ENCODE measurements around the gene CSF1.

Gene CSF1

GRCh38 chr1:109884242-109884891 is 26.3 kb upstream of the CSF1 start:
- Histone ChIP-seq H3K4me3 (ENCODE audit: low read length) (no peak overlapping the region), H3K36me3 (replicated peaks; ENCODE audit: low read depth, low read length) (no peaks in the 10 kb centered on the region), H3K4me2 (ENCODE audit: low read length) (no peak overlapping the region), H3K27ac (ENCODE audit: low read length) (no peak overlapping the region), H4K20me1 (ENCODE audit: insufficient read depth, low read length) (no peaks in the 10 kb centered on the region), H3K4me1 (ENCODE audit: low read length) (peaks cover 25% of the 10 kb centered on the region), H3K79me2 (ENCODE audit: low read length) (no peaks in the 10 kb centered on the region), H3K9me3 (ENCODE audit: insufficient read depth, low read length) (no peaks in the 10 kb centered on the region), H3K27me3 (ENCODE audit: low read depth, low read length) (no peaks in the 10 kb centered on the region), H3K9ac (ENCODE audit: low read length) (no peak overlapping the region), H2AFZ (ENCODE audit: low read depth, low read length) (no peak overlapping the region)
- TF ChIP-seq CTCF (IDR thresholded peaks at IDR 0.05; ENCODE audit: low read depth, low read length) (no peak), EZH2phosphoT487 (IDR thresholded peaks at IDR 0.05; ENCODE audit: low read depth) (no peak)

- Histone ChIP-seq H3K27ac (ENCODE audit: low read length) (no peak overlapping the region), H3K36me3 (replicated peaks; ENCODE audit: low read depth, low read length) (no peaks in the 10 kb centered on the region), H3K4me1 (ENCODE audit: low read length) (peaks cover 25% of the 10 kb centered on the region), H3K9ac (ENCODE audit: low read length) (no peak overlapping the region), H3K27me3 (ENCODE audit: low read depth, low read length) (no peaks in the 10 kb centered on the region), H3K4me3 (ENCODE audit: low read length) (no peak overlapping the region), H3K4me2 (ENCODE audit: low read length) (no peak overlapping the region), H2AFZ (ENCODE audit: low read depth, low read length) (no peak overlapping the region), H3K79me2 (ENCODE audit: low read length) (no peaks in the 10 kb centered on the region), H3K9me3 (ENCODE audit: insufficient read depth, low read length) (no peaks in the 10 kb centered on the region), H4K20me1 (ENCODE audit: insufficient read depth, low read length) (no peaks in the 10 kb centered on the region)
- no peak for TF ChIP-seq EZH2phosphoT487 (IDR thresholded peaks at IDR 0.05; ENCODE audit: low read depth)
Observed at GRCh38 chr1:109885589-109885988, 25.1 kb upstream of the CSF1 start.

- Histone ChIP-seq H3K9ac (ENCODE audit: low read length) (peak overlapping the region; percentile 29; the same call in 1 of the 2 replicates), H3K4me1 (ENCODE audit: low read length) (peaks cover 29% of the 10 kb centered on the region), H2AFZ (ENCODE audit: low read depth, low read length) (no peak overlapping the region), H3K4me2 (ENCODE audit: low read length) (peak overlapping the region; percentile 82), H3K27ac (ENCODE audit: low read length) (peak overlapping the region; percentile 56), H3K4me3 (ENCODE audit: low read length) (peak overlapping the region; percentile 41), H4K20me1 (ENCODE audit: insufficient read depth, low read length) (no peaks in the 10 kb centered on the region), H3K36me3 (replicated peaks; ENCODE audit: low read depth, low read length) (no peaks in the 10 kb centered on the region), H3K79me2 (ENCODE audit: low read length) (no peaks in the 10 kb centered on the region), H3K9me3 (ENCODE audit: insufficient read depth, low read length) (no peaks in the 10 kb centered on the region), H3K27me3 (ENCODE audit: low read depth, low read length) (no peaks in the 10 kb centered on the region)
- no peak for TF ChIP-seq CTCF (IDR thresholded peaks at IDR 0.05; ENCODE audit: low read depth, low read length)
- TF ChIP-seq EZH2phosphoT487 (IDR thresholded peaks at IDR 0.05; ENCODE audit: low read depth): no peak
Observed at GRCh38 chr1:109886827-109887226, 23.8 kb upstream of the CSF1 start.

GRCh38 chr1:109887271-109887670 is 23.4 kb upstream of the CSF1 start:
- H3K27ac ChIP-seq (ENCODE audit: low read length): no peak overlapping the region; the same call in 1 of the 2 replicates
- TF ChIP-seq CTCF (IDR thresholded peaks at IDR 0.05; ENCODE audit: low read depth, low read length) (no peak), EZH2phosphoT487 (IDR thresholded peaks at IDR 0.05; ENCODE audit: low read depth) (no peak)
- peak overlapping the region; percentile 2; the same call in 1 of the 2 replicates for H3K4me3 ChIP-seq (ENCODE audit: low read length)

More at GRCh38 chr1:109887271-109887670, 23.4 kb upstream of the CSF1 start:
- Histone ChIP-seq H3K4me1 (ENCODE audit: low read length) (peaks cover 33% of the 10 kb centered on the region), H3K27me3 (ENCODE audit: low read depth, low read length) (no peaks in the 10 kb centered on the region), H3K36me3 (replicated peaks; ENCODE audit: low read depth, low read length) (no peaks in the 10 kb centered on the region), H3K9ac (ENCODE audit: low read length) (no peak overlapping the region), H4K20me1 (ENCODE audit: insufficient read depth, low read length) (no peaks in the 10 kb centered on the region), H2AFZ (ENCODE audit: low read depth, low read length) (no peak overlapping the region), H3K9me3 (ENCODE audit: insufficient read depth, low read length) (no peaks in the 10 kb centered on the region), H3K79me2 (ENCODE audit: low read length) (no peaks in the 10 kb centered on the region), H3K4me2 (ENCODE audit: low read length) (peak overlapping the region; percentile 82)
